ENCODE data around the gene TRIM13.
"Not testable (repeated sequence)": the region's sequence is repeated elsewhere in the genome, so short reads cannot be mapped to it uniquely, and the experiment has no call there.

The TRIM13 gene

DNA sequence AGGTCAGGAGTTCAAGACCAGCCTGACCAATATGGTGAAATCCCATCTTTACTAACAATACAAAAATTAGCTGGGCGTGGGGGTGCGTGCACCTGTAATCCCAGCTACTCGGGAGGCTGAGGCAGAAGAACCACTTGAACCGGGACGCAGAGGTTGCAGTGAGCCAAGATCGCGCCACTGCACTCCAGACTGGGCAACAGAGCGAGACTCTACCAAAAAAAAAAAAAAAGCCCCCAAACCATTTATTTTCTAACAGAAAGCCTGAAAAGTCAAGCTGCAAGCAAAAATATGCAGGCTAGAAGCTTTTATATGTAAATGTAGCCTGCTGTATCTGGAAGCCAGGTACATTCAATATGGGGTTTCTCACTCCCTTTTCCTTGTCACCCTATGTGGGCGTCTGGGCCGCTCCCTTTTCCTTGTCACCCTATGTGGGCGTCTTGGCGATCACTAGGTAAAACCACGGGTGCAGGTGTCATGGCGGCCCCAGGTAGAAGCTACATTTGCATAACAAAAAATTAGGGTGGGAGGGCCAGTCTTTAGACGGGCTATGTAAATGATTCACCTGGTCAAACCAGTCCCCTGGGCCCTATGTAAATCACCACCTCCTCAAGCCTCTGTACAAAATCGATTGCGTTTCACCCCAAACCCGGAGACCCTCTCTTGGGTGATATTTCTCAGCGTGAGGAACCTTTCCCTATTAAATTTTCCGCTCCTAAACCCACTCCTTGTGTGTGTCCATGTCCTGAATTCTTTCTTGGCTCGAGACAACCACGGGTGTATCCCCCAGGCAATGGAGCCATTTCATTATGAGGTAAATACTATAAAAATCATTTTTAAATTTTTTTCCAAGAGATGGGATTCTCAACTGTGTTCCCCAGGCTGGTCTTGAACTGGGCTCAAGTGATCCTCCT lies 2.1 kb downstream of the TRIM13 start:
- no peak for DNase-seq

DNA sequence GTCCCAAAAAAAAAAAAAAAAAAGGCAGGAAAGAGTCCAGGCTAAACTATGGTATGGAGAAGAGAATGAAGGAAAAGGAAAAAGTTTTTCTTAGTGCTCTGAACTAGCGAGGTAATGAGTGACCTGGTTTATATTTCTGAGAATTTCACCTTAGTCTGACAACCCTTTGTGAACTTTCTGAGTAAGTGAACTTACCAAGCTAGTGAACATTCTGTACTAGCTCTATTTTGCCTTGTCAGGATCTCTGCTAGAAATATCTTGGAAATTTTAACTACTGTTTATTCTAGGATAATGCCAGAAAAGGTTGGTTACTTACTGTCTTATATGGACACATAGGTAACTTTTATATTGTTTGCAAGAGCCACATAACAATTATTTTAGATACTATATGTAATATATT lies 4.4 kb downstream of the TRIM13 start:
- DNase-seq = no peak

GRCh38 chr13:50006426-50007135 lies 9.7 kb downstream of the TRIM13 start:
- DNase-seq = no peak

- DNase-seq = no peak
Measured at GRCh38 chr13:50011461-50011860, 14.6 kb downstream of the TRIM13 start.

DNA sequence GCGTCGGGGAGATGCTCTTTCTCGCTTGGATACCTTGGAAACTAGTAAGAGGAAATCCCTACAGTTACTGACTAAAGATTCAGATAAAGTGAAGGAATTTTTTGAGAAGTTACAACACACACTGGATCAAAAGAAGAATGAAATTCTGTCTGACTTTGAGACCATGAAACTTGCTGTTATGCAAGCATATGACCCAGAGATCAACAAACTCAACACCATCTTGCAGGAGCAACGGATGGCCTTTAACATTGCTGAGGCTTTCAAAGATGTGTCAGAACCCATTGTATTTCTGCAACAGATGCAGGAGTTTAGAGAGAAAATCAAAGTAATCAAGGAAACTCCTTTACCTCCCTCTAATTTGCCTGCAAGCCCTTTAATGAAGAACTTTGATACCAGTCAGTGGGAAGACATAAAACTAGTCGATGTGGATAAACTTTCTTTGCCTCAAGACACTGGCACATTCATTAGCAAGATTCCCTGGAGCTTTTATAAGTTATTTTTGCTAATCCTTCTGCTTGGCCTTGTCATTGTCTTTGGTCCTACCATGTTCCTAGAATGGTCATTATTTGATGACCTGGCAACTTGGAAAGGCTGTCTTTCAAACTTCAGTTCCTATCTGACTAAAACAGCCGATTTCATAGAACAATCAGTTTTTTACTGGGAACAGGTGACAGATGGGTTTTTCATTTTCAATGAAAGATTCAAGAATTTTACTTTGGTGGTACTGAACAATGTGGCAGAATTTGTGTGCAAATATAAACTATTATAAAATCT lies 15.7 kb downstream of the TRIM13 start:
- DNase-seq = no peak

DNA sequence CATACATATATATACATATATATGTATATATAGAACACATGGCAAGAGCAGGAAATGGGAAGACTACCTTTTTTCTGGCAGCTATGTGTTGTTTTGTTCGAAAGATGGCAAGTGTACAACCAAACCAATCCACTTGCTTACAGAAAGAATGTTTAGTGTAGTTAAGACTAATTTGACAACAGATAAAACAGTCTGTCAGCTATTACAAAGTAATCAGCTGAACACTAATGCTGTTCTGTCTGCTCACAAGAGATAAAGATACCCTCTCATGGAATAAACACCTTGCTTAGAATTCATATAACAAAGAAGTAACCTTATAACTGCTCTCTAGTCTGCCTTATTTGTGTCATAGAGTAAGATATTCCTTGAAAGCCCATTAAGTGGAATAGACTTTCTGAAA lies 17.5 kb downstream of the TRIM13 start:
- DNase-seq = no peak

DNA sequence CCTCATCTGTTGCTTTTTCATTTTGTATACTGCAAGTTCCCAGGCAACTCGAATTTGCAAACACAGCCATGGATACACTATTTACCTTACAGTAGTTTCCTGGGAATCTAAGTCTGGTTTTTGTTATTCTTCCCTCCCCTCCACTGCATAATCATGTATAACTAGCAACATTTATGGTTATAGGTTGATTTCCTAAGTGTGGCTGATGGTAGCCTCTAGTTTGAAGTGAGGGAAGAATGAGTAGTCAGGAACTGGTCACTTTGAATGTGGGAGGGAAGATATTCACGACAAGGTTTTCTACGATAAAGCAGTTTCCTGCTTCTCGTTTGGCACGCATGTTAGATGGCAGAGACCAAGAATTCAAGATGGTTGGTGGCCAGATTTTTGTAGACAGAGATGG lies 18.4 kb downstream of the TRIM13 start, which contains the start of gene KCNRG:
KCNRG (plus strand) TSS at position 187 of the 400 bp plus-strand sequence; CDS start at position 237, 50 bp downstream.
- DNase-seq = no peak

- DNase-seq = no peak
Measured at GRCh38 chr13:50015750-50016149, 18.9 kb downstream of the TRIM13 start.

DNA sequence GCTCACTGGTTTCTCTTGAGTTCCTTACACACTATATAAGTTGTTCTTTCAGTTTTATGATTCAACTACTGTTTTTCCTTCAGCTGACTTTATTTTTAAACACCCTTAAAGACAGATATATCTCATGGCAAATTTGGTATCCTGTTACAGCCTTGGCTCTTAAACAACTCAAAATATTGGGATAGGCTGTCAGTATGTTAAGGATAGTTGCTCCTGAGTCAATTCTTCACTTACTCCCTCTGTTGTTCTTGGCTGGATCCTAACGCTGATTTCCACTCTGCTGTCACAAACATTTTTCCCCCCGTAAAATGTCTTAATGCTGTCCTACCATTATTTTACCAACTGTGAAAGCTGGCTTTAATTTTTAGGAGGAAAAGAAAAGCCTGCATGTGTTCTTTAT lies 19.6 kb downstream of the TRIM13 start:
- no peak for DNase-seq

- no peak for DNase-seq
Measured at GRCh38 chr13:50017819-50018218, 21.0 kb downstream of the TRIM13 start.

DNA sequence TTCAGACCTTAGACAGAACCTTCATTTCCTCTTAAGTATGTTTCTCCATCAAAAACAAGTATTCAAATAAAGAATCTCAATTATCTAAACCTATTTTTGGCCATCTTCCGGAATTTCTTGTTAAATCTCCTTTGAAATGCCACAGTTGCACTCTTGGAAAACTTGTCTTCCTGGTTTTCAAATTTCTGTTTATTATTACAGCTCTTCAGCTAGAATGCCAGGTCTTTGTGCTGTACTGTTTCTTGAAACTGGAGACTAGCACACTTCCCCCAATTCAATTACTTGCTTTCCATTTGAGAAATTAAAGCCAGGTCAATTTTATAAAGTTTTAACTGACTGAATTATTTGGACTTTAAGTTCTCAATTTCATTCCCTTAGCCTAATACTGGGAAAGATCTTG lies 28.6 kb downstream of the TRIM13 start:
- no peak for DNase-seq

DNA sequence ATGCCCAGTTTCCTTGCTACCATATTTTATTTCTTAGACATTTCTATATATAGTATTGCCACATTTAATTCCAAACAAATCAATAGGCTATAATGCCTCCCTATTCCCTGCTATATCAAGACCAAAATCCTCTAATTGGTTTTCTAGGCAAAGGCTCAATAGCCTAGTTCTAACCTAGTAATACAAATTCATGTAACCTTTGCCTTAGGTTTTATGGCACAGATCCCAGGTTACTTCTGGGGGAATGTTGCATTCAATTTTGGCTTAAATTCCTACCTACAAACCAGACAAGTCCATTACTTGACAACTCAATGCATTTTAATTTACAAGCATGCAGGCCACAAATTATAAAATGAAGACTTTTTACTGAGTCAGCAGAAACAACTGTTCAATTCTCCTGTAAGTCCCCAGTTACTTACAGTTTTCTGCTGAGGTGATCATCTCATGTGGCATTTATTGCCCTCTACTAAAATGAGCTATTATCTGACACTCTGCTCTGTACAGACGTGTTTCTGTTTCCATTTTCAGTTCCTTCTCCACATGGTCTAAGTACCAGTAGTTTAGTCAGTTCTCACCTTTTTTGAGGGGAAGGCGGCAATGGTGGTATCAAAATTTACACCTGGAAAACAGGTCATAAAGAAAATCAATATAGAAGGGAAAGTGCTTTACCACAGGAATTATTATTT lies 30.1 kb downstream of the TRIM13 start:
- no peak for DNase-seq

GRCh38 chr13:50030315-50030714 lies 33.5 kb downstream of the TRIM13 start:
- DNase-seq = no peak

GRCh38 chr13:50033725-50034124 lies 36.9 kb downstream of the TRIM13 start:
- DNase-seq = no peak

- DNase-seq = no peak
Measured at GRCh38 chr13:50037788-50038187, 40.9 kb downstream of the TRIM13 start.

GRCh38 chr13:50038266-50038665 lies 41.4 kb downstream of the TRIM13 start:
- no peak for DNase-seq

DNA sequence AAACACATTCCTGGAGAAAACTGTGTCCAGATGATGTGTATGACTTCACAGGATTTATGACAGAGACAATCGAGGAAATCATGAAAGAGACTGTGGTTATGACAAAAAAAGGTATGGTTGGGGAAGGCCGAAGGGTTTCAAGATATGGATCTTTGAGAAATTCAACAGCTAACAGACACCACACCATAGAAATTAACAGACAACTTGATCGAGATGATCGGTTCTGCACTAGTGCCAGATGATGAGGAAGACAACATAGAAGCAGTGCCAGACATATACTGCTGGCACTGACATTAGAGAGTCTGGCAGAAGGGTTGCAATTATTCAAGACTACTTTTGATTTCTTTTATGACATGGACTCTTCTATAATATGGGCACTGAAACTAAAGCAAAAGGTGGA lies 55.6 kb downstream of the TRIM13 start:
- no peak for DNase-seq

DNA sequence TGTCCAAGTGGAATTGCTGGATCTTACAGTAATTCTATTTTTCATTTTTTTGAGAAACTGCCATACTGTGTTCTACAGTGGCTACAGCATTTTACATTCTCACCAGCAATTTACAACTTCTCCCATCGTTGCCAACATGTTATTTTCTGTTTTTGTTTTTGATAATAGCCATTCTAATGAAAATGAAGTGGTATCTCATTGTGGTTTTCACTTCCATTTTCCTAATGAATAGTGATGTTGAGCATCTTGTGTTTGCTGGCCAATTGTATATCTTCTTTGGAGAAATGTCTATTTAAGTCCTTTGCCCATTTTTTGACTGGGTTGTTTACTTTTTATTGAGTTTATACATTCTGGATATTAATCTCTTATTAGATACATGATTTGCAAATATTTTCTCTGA lies 57.0 kb downstream of the TRIM13 start:
- no peak for DNase-seq

DNA sequence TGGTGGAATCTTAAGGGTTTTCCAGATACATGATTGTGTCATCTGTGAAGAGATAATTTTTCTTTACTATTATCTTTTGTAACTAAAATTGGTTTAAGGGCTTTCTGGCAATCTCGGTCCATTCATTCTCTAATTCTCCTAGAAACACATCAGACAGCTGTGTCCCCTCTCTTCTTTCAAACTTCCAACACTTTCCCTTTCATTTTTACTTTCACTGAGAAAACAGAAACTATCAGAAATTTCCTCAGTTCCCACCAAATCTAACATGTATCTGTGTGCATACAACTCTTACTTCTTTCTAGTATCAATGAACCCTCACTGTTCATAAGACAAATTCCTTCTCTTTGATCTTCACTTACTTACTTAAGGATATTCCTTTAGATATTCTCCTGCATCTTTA lies 58.6 kb downstream of the TRIM13 start:
- DNase-seq = no peak

GRCh38 chr13:50060718-50061117 lies 63.9 kb downstream of the TRIM13 start:
- no peak for DNase-seq

- not testable (repeated sequence) for DNase-seq
Measured at GRCh38 chr13:50062336-50062735, 65.5 kb downstream of the TRIM13 start.

DNA sequence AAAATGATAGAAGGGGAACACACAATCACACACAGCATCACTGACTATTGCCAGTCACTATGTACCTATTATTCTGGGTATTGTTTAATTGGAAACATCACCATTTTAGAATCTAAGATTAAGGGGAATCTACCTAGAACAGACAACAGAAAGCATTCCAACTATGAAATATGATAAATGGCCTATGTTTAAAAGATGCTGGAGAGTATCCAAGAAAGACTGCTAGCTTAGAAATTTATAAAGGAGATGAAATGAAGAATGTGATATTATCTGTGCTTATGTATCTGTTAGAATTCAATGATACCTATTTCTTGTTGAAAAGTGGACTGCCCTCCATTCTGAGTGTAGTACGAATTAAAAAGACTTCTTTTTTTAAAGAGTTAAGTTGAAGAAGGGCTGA lies 68.9 kb downstream of the TRIM13 start:
- DNase-seq = no peak

Data from bone marrow (tissue), 2 donors.